K562 (cell line): ENCODE data around the gene SLCO2B1. TPM values are rescaled to one million over a fixed set of nuclear protein-coding genes. Genes with fewer than 3 reads are reported as not detected.

Source experiments
- ARID3A ChIP-seq: IDR thresholded peaks from 2 replicates; pipeline ENCODE4 v1.6.1; 2012; ENCODE audit warnings: low read depth, low read length, improper control_type of control experiment, borderline replicate concordance
- DIDO1 ChIP-seq: fragments of 450-650 bp; IDR thresholded peaks from 2 replicates; pipeline ENCODE4 v1.6.1; 2016; ENCODE audit warnings: low read depth, missing biosample characterization, missing genetic modification characterization
- FIP1L1 ChIP-seq: fragments of 200-400 bp; formaldehyde crosslinking; IDR thresholded peaks from 2 replicates; pipeline ENCODE4 v1.6.1; 2018; ENCODE audit warnings: mild to moderate bottlenecking, low read depth, low read length; ENCODE audit not compliant: poor library complexity, severe bottlenecking
- FOSL1 ChIP-seq: fragments of 200-800 bp; sonication (Bioruptor generic); conservative IDR thresholded peaks from 2 replicates; pipeline ENCODE4 v1.6.1; 2016; ENCODE audit warnings: missing genetic modification characterization, missing compliant biosample characterization
- FUS ChIP-seq: fragments of 200-400 bp; formaldehyde crosslinking; optimal IDR thresholded peaks from 2 replicates; pipeline ENCODE3; 2017; ENCODE audit warnings: low read depth, low read length
- MCM3 ChIP-seq: fragments of 450-650 bp; IDR thresholded peaks from 2 replicates; pipeline ENCODE4 v1.6.1; 2016
- MTF1 ChIP-seq: fragments of 250-450 bp; sonication (Bioruptor Pico); IDR thresholded peaks from 2 replicates; pipeline ENCODE4 v1.9.0; 2021; ENCODE audit warnings: moderate library complexity, mild to moderate bottlenecking, inconsistent platforms, borderline replicate concordance
- RBM14 ChIP-seq: fragments of 200-400 bp; formaldehyde crosslinking; IDR thresholded peaks from 2 replicates; pipeline ENCODE4 v1.6.1; 2018; ENCODE audit warnings: low read depth, mild to moderate bottlenecking, low read length, moderate library complexity, borderline replicate concordance; ENCODE audit not compliant: insufficient read depth
- RBM15 ChIP-seq: fragments of 200-400 bp; formaldehyde crosslinking; IDR thresholded peaks from 2 replicates; pipeline ENCODE4 v1.6.1; 2018; ENCODE audit warnings: mild to moderate bottlenecking, low read length, moderate library complexity; ENCODE audit not compliant: insufficient read depth
- SIN3B ChIP-seq: fragments of 450-650 bp; IDR thresholded peaks from 2 replicates; pipeline ENCODE4 v1.6.1; 2017; ENCODE audit warnings: low read depth, mild to moderate bottlenecking, moderate library complexity
- SMARCB1 ChIP-seq: IDR thresholded peaks from 2 replicates; pipeline ENCODE4 v1.6.1; 2011; ENCODE audit warnings: improper control_type of control experiment, low read depth; ENCODE audit not compliant: insufficient read length
- SRSF7 ChIP-seq: fragments of 200-400 bp; formaldehyde crosslinking; optimal IDR thresholded peaks from 2 replicates; pipeline ENCODE3; 2017; ENCODE audit warnings: mild to moderate bottlenecking, low read depth, low read length
- STAT5B ChIP-seq: fragments of 250-450 bp; sonication (Bioruptor Pico); IDR thresholded peaks from 2 replicates; pipeline ENCODE4 v1.8.0; 2021; ENCODE audit warnings: mild to moderate bottlenecking, inconsistent platforms
- ZNF12 ChIP-seq: sonication (generic); formaldehyde crosslinking; IDR thresholded peaks from 2 replicates; pipeline ENCODE4 v1.4.0; 2020; ENCODE audit warnings: mild to moderate bottlenecking, missing genetic modification reagents
- ZNF277 ChIP-seq: fragments of 250-450 bp; sonication (Bioruptor Pico); IDR thresholded peaks from 2 replicates; pipeline ENCODE4 v1.8.0; 2022; ENCODE audit warnings: inconsistent platforms, mild to moderate bottlenecking, moderate library complexity, borderline replicate concordance
- ZNF354B ChIP-seq: fragments of 250-450 bp; sonication (Bioruptor Pico); IDR thresholded peaks from 2 replicates; pipeline ENCODE4 v1.4.0; 2020
- ZNF695 ChIP-seq: fragments of 450-650 bp; formaldehyde crosslinking; IDR thresholded peaks from 2 replicates; pipeline ENCODE4 v1.4.0; 2020; ENCODE audit warnings: mild to moderate bottlenecking, moderate library complexity
- ZNF77 ChIP-seq: fragments of 250-450 bp; sonication (Bioruptor Pico); IDR thresholded peaks from 2 replicates; pipeline ENCODE4 v1.5.0; 2020
- ZNF830 ChIP-seq: fragments of 250-450 bp; sonication (Bioruptor Pico); IDR thresholded peaks from 2 replicates; pipeline ENCODE4 v1.5.0; 2021; ENCODE audit warnings: mild to moderate bottlenecking
- polyA plus RNA-seq, 8 experiments: library from polyadenylated mRNA; depleted of rRNA in 4 of 8; stranded (reverse) in 5 of 8; unstranded in 3 of 8; fragments of >200 nt; fragmentation: Nextera tagmentation in 2 of 8; fragmentation: Illumina TruSeq in 1 of 8; extraction: Ambion mirVana in 2 of 8; extraction: Trizol in 1 of 8; gene quantifications; 2 replicates each; pipeline versions ENCODE4 v1.2.1 to v1.2.3, GENCODE V29; 2011 to 2014; ENCODE audit warnings: inconsistent platforms in 1 of 8, missing spikeins in 1 of 8
- total RNA-seq, 7 experiments: library from RNA; depleted of rRNA in 6 of 7; stranded (reverse); fragments of >200 nt in 6 of 7; fragmentation: Illumina TruSeq in 2 of 7; extraction: Trizol in 2 of 7; gene quantifications; 2 replicates each; pipeline versions ENCODE4 v1.2.1 to v1.2.3, GENCODE V29; 2011 to 2021; ENCODE audit warnings: low replicate concordance in 1 of 7
- TF ChIP-seq, protein P1 (sequence below): fragments of 450-650 bp; IDR thresholded peaks from 2 replicates; pipeline ENCODE4 v1.7.1; 2018; ENCODE audit warnings: mild to moderate bottlenecking, low read depth; ENCODE audit not compliant: partially characterized antibody
- TF ChIP-seq, protein P2 (sequence below): fragments of 250-450 bp; sonication (Bioruptor Pico); IDR thresholded peaks from 2 replicates; pipeline ENCODE4 v1.5.0; 2021; ENCODE audit warnings: mild to moderate bottlenecking, borderline replicate concordance

Gene SLCO2B1
- total and polyA plus RNA-seq, 9 of the 15 experiments (the other 6 are each of a cell fraction or from before 2014, with no cell fraction given) = 0.70 to 14.7 (median 7.6) TPM

GRCh38 chr11:75214411-75214821 lies 63.5 kb downstream of the SLCO2B1 start (continued):
- TF ChIP-seq, protein P1, sequence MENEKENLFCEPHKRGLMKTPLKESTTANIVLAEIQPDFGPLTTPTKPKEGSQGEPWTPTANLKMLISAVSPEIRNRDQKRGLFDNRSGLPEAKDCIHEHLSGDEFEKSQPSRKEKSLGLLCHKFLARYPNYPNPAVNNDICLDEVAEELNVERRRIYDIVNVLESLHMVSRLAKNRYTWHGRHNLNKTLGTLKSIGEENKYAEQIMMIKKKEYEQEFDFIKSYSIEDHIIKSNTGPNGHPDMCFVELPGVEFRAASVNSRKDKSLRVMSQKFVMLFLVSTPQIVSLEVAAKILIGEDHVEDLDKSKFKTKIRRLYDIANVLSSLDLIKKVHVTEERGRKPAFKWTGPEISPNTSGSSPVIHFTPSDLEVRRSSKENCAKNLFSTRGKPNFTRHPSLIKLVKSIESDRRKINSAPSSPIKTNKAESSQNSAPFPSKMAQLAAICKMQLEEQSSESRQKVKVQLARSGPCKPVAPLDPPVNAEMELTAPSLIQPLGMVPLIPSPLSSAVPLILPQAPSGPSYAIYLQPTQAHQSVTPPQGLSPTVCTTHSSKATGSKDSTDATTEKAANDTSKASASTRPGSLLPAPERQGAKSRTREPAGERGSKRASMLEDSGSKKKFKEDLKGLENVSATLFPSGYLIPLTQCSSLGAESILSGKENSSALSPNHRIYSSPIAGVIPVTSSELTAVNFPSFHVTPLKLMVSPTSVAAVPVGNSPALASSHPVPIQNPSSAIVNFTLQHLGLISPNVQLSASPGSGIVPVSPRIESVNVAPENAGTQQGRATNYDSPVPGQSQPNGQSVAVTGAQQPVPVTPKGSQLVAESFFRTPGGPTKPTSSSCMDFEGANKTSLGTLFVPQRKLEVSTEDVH = no peak
- TF ChIP-seq RBM14 (no peak), SMARCB1 (no peak), FUS (no peak), ARID3A (no peak), ZNF695 (CRISPR knock-in tag) (no peak), RBM15 (no peak), ZNF77 (CRISPR knock-in tag) (no peak), MCM3 (no peak), SRSF7 (no peak), FIP1L1 (no peak), STAT5B (CRISPR knock-in tag) (no peak), ZNF830 (CRISPR knock-in tag) (no peak), FOSL1 (tag) (no peak), ZNF277 (no peak), DIDO1 (tag) (no peak), MTF1 (CRISPR knock-in tag) (no peak), ZNF354B (CRISPR knock-in tag) (no peak), ZNF12 (CRISPR knock-in tag) (no peak), SIN3B (no peak)
- TF ChIP-seq, protein P2, sequence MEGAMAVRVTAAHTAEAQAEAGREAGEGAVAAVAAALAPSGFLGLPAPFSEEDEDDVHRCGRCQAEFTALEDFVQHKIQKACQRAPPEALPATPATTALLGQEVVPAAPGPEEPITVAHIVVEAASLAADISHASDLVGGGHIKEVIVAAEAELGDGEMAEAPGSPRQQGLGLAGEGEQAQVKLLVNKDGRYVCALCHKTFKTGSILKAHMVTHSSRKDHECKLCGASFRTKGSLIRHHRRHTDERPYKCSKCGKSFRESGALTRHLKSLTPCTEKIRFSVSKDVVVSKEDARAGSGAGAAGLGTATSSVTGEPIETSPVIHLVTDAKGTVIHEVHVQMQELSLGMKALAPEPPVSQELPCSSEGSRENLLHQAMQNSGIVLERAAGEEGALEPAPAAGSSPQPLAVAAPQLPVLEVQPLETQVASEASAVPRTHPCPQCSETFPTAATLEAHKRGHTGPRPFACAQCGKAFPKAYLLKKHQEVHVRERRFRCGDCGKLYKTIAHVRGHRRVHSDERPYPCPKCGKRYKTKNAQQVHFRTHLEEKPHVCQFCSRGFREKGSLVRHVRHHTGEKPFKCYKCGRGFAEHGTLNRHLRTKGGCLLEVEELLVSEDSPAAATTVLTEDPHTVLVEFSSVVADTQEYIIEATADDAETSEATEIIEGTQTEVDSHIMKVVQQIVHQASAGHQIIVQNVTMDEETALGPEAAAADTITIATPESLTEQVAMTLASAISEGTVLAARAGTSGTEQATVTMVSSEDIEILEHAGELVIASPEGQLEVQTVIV (CRISPR knock-in tag) = no peak
